NCI-H526 treated with DMSO at 0.1 percent for 48 hours (cell line): Measurements from ENCODE around the gene ADD2.
"Not testable (repeated sequence)": the region's sequence is repeated elsewhere in the genome, so short reads cannot be mapped to it uniquely, and the experiment has no call there.

ENCODE experiments used
- DNase-seq: peaks from one replicate; lab custom pipeline; 2025; lab: John Stamatoyannopoulos, UW

ADD2 gene

GRCh38 chr2:70748002-70748784 lies 19.8 kb downstream of the ADD2 start:
- no peak for DNase-seq

- no peak for DNase-seq
Observed at GRCh38 chr2:70747284-70747683, 20.7 kb downstream of the ADD2 start.

- no peak for DNase-seq
Observed at GRCh38 chr2:70746094-70746974, 21.7 kb downstream of the ADD2 start.

GRCh38 chr2:70745276-70745825 lies 22.6 kb downstream of the ADD2 start:
- no peak for DNase-seq

- DNase-seq, result no peak
Observed at GRCh38 chr2:70744397-70744796, 23.6 kb downstream of the ADD2 start.

- no peak for DNase-seq
Observed at GRCh38 chr2:70743677-70744076, 24.3 kb downstream of the ADD2 start.

GRCh38 chr2:70743068-70743467 lies 24.9 kb downstream of the ADD2 start:
- DNase-seq, result no peak

GRCh38 chr2:70739492-70739891 lies 28.5 kb downstream of the ADD2 start:
- not testable (repeated sequence) for DNase-seq

GRCh38 chr2:70738159-70738558 lies 29.8 kb downstream of the ADD2 start:
- no peak for DNase-seq

GRCh38 chr2:70735071-70735470 lies 32.9 kb downstream of the ADD2 start:
- no peak for DNase-seq

- DNase-seq, result no peak
Observed at GRCh38 chr2:70733646-70734180, 34.3 kb downstream of the ADD2 start.

GRCh38 chr2:70732766-70733645 lies 35.0 kb downstream of the ADD2 start:
- no peak for DNase-seq

- no peak for DNase-seq
Observed at GRCh38 chr2:70730730-70731129, 37.3 kb downstream of the ADD2 start.

- DNase-seq, result no peak
Observed at GRCh38 chr2:70729647-70730046, 38.4 kb downstream of the ADD2 start.

GRCh38 chr2:70728128-70728527 lies 39.9 kb downstream of the ADD2 start:
- no peak for DNase-seq

GRCh38 chr2:70726947-70727725 lies 40.9 kb downstream of the ADD2 start:
- DNase-seq, result no peak

- no peak for DNase-seq
Observed at GRCh38 chr2:70725505-70725904, 42.5 kb downstream of the ADD2 start.

- DNase-seq, result no peak
Observed at GRCh38 chr2:70724366-70724765, 43.6 kb downstream of the ADD2 start.

GRCh38 chr2:70723286-70723885 lies 44.6 kb downstream of the ADD2 start:
- no peak for DNase-seq

- DNase-seq, result no peak
Observed at GRCh38 chr2:70720124-70720523, 47.9 kb downstream of the ADD2 start.
